Body of pancreas (tissue), 4 donors: Measurements from ENCODE around the gene CCN5.

ENCODE experiments used
- CTCF ChIP-seq, 7 experiments: fragments of 450-650 bp in 4 of 7; fragments of 200-600 bp in 3 of 7; sonication (generic) in 3 of 7; IDR thresholded peaks; one replicate each; pipeline ENCODE4 v1.5.1; 2016 to 2019; ENCODE audit warnings: antibody characterized with exemption in 7 of 7
- POLR2A ChIP-seq, 3 donors: fragments of 450-650 bp; IDR thresholded peaks; one replicate each; pipeline ENCODE4 v1.6.1; 2016; ENCODE audit warnings: antibody characterized with exemption in 3 of 3, mild to moderate bottlenecking in 2 of 3

GRCh38 chr20:44704551-44704971, 10.6 kb upstream of the CCN5 start:
- TF ChIP-seq POLR2A (IDR thresholded peaks at IDR 0.05): no peak
- TF ChIP-seq CTCF (IDR thresholded peaks at IDR 0.05): no peak
